GM12878 (cell line): ENCODE measurements around the gene DPF3.

Source experiments
- CBX3 ChIP-seq: fragments of 200-600 bp; sonication (generic); IDR thresholded peaks from 2 replicates; pipeline ENCODE4 v1.6.1; 2016; ENCODE audit warnings: low read depth, borderline replicate concordance
- CEBPB ChIP-seq, 2 experiments: fragments of 150-350 bp in 1 of 2; IDR thresholded peaks; 2 replicates each; pipeline ENCODE4 v1.6.1; 2012 to 2014; ENCODE audit warnings: low read depth in 2 of 2, low read length in 2 of 2, borderline replicate concordance in 1 of 2, inconsistent platforms in 1 of 2
- CEBPZ ChIP-seq: fragments of 150-350 bp; IDR thresholded peaks from 2 replicates; pipeline ENCODE4 v1.6.1; 2016; ENCODE audit warnings: low read depth, low read length
- CTCF ChIP-seq, 3 experiments: IDR thresholded peaks in 2 of 3; conservative IDR thresholded peaks in 1 of 3; 2 replicates each; pipeline ENCODE4 v1.5.1; 2011; ENCODE audit warnings: low read depth in 3 of 3, low read length in 3 of 3, mild to moderate bottlenecking in 3 of 3, control low read depth in 2 of 3, moderate library complexity in 2 of 3, inconsistent platforms in 1 of 3, mixed read lengths in 1 of 3; ENCODE audit not compliant: control insufficient read depth in 2 of 3, insufficient read depth in 1 of 3; ENCODE audit errors: extremely low read depth in 1 of 3
- DPF2 ChIP-seq: fragments of 450-650 bp; IDR thresholded peaks from 2 replicates; pipeline ENCODE4 v1.6.1; 2017; ENCODE audit warnings: mild to moderate bottlenecking
- EP300 ChIP-seq, 2 experiments: fragments of 150-350 bp in 1 of 2; IDR thresholded peaks; 2 replicates each; pipeline ENCODE4 v1.6.1; 2011 to 2012; ENCODE audit warnings: low read depth in 2 of 2, low read length in 2 of 2, borderline replicate concordance in 1 of 2, improper control_type of control experiment in 1 of 2, inconsistent platforms in 1 of 2; ENCODE audit not compliant: control insufficient read depth in 1 of 2
- EZH2 ChIP-seq: IDR thresholded peaks from 2 replicates; pipeline ENCODE4 v1.6.1; 2012; ENCODE audit warnings: low read depth, mild to moderate bottlenecking, control low read depth, inconsistent platforms, low read length, borderline replicate concordance; ENCODE audit not compliant: control insufficient read depth
- HDAC6 ChIP-seq: fragments of 200-600 bp; sonication (generic); IDR thresholded peaks from one replicate; pipeline ENCODE4 v1.8.0; 2017; ENCODE audit warnings: antibody characterized with exemption; ENCODE audit not compliant: unreplicated experiment
- HDGF ChIP-seq: fragments of 450-650 bp; IDR thresholded peaks from 2 replicates; pipeline ENCODE4 v1.6.1; 2016; ENCODE audit warnings: antibody characterized with exemption
- JUND ChIP-seq: IDR thresholded peaks from 2 replicates; pipeline ENCODE4 v1.6.1; 2012; ENCODE audit warnings: low read depth, mild to moderate bottlenecking, low read length, improper control_type of control experiment, moderate library complexity
- POLR2A ChIP-seq: IDR thresholded peaks from 2 replicates; pipeline ENCODE4 v1.6.1; 2011; ENCODE audit warnings: low read depth, mild to moderate bottlenecking, low read length
- TF ChIP-seq, protein P1 (sequence below): IDR thresholded peaks from 2 replicates; pipeline ENCODE4 v1.6.1; 2011; ENCODE audit warnings: low read depth, low read length, improper control_type of control experiment, borderline replicate concordance
- TF ChIP-seq, protein P2 (sequence below): fragments of 450-650 bp; conservative IDR thresholded peaks from 2 replicates; pipeline ENCODE4 v1.6.1; 2017; ENCODE audit warnings: mild to moderate bottlenecking, moderate library complexity

DNA sequence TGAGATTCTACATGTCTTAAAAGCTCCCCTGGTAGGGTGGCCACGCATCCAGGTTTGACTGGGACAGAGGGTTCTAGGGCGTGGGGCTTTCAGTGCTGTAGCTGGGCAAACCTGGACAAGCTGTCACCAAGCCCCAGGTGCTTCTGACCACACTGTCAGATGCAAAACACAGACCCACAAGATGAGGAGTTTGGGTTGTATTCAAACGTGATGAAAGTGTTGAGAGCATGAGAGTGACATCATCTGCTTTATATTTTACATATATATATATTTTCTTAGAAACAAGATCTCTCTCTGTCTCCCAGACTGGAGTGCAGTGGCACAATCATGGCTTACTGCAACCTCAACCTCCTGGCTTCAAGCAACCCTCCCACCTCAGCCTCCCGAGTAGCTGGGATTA is 210.1 kb downstream of the DPF3 start:
- TF ChIP-seq EZH2 (no peak), CTCF (IDR thresholded peaks at IDR 0.05 in 2 of 3, conservative IDR thresholded peaks at IDR 0.05 in 1 of 3; ENCODE audit: control insufficient read depth in 2 of 3, extremely low read depth in 1 of 3, insufficient read depth in 1 of 3, low read depth in 3 of 3, low read length in 3 of 3) (no peak), DPF2 (no peak), POLR2A (no peak), EP300 (IDR thresholded peaks at IDR 0.05; ENCODE audit: borderline replicate concordance in 1 of 2, control insufficient read depth in 1 of 2, low read depth in 2 of 2, low read length in 2 of 2) (no peak), HDAC6 (no peak), HDGF (no peak), CBX3 (no peak), CEBPZ (no peak), JUND (no peak), CEBPB (IDR thresholded peaks at IDR 0.05; ENCODE audit: borderline replicate concordance in 1 of 2, low read depth in 2 of 2, low read length in 2 of 2) (no peak)
- TF ChIP-seq, protein P1, sequence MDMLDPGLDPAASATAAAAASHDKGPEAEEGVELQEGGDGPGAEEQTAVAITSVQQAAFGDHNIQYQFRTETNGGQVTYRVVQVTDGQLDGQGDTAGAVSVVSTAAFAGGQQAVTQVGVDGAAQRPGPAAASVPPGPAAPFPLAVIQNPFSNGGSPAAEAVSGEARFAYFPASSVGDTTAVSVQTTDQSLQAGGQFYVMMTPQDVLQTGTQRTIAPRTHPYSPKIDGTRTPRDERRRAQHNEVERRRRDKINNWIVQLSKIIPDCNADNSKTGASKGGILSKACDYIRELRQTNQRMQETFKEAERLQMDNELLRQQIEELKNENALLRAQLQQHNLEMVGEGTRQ, result no peak
- TF ChIP-seq, protein P2, sequence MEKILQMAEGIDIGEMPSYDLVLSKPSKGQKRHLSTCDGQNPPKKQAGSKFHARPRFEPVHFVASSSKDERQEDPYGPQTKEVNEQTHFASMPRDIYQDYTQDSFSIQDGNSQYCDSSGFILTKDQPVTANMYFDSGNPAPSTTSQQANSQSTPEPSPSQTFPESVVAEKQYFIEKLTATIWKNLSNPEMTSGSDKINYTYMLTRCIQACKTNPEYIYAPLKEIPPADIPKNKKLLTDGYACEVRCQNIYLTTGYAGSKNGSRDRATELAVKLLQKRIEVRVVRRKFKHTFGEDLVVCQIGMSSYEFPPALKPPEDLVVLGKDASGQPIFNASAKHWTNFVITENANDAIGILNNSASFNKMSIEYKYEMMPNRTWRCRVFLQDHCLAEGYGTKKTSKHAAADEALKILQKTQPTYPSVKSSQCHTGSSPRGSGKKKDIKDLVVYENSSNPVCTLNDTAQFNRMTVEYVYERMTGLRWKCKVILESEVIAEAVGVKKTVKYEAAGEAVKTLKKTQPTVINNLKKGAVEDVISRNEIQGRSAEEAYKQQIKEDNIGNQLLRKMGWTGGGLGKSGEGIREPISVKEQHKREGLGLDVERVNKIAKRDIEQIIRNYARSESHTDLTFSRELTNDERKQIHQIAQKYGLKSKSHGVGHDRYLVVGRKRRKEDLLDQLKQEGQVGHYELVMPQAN, result no peak
